Activated CD8-positive, alpha-beta T cell treated with anti-CD3 and anti-CD28 coated beads for 36 hours (primary cell): ENCODE results near the gene IGSF8. TPM values are rescaled to one million over a fixed set of nuclear protein-coding genes. Genes with fewer than 3 reads are reported as not detected.

ENCODE experiments used
- ATAC-seq: fragments of 200-7000 bp; cut with Tn5 transposase; one replicate; pipeline ENCODE4 v1.10.0; 2021; ENCODE audit warnings: mild to moderate bottlenecking, moderate library complexity
- CTCF ChIA-PET: fragments of 350-600 bp; sonication (Branson Sonifier 250); formaldehyde crosslinking; loops from one replicate; lab custom pipeline; 2021; ENCODE audit warnings: antibody characterized with exemption; lab: Charles Lee
- POLR2A ChIA-PET: fragments of 350-600 bp; sonication (Branson Sonifier 250); formaldehyde crosslinking; loops from one replicate; lab custom pipeline; 2021; ENCODE audit warnings: antibody characterized with exemption; lab: Charles Lee
- DNase-seq: peaks from one replicate; pipeline ENCODE4 v3.0.0-alpha.2; 2020
- H3K27ac Mint-ChIP-seq: one replicate; pipeline ENCODE4 v1.8.0; 2021; ENCODE audit warnings: mild to moderate bottlenecking, mixed read lengths
- H3K27me3 Mint-ChIP-seq: one replicate; pipeline ENCODE4 v1.8.0; 2021; ENCODE audit warnings: mixed read lengths
- H3K36me3 Mint-ChIP-seq: one replicate; pipeline ENCODE4 v1.8.0; 2021; ENCODE audit warnings: low read depth, mixed read lengths
- H3K4me1 Mint-ChIP-seq: one replicate; pipeline ENCODE4 v1.8.0; 2021; ENCODE audit warnings: low read depth, mixed read lengths
- H3K4me3 Mint-ChIP-seq: one replicate; pipeline ENCODE4 v1.8.0; 2021; ENCODE audit warnings: mild to moderate bottlenecking, moderate library complexity, mixed read lengths
- H3K9me3 Mint-ChIP-seq: one replicate; pipeline ENCODE4 v1.8.0; 2021; ENCODE audit warnings: mixed read lengths
- intact Hi-C: fragments of 100-400 bp; cut with micrococcal nuclease; formaldehyde crosslinking; loops from one replicate; pipeline ENCODE4 v1.10.0; 2022
- total RNA-seq, 2 experiments: library from RNA; stranded (reverse); gene quantifications; one replicate each; pipeline ENCODE4 v1.2.3, GENCODE V29; 2021
- TF ChIP-seq, protein P1 (sequence below): fragments of 200-600 bp; IDR thresholded peaks from one replicate; pipeline ENCODE4 v1.8.0; 2022; ENCODE audit warnings: antibody characterized with exemption, mild to moderate bottlenecking

The IGSF8 gene
- total RNA-seq, 2 experiments from 2014 or later, result 48.0 to 49.5 TPM

DNA sequence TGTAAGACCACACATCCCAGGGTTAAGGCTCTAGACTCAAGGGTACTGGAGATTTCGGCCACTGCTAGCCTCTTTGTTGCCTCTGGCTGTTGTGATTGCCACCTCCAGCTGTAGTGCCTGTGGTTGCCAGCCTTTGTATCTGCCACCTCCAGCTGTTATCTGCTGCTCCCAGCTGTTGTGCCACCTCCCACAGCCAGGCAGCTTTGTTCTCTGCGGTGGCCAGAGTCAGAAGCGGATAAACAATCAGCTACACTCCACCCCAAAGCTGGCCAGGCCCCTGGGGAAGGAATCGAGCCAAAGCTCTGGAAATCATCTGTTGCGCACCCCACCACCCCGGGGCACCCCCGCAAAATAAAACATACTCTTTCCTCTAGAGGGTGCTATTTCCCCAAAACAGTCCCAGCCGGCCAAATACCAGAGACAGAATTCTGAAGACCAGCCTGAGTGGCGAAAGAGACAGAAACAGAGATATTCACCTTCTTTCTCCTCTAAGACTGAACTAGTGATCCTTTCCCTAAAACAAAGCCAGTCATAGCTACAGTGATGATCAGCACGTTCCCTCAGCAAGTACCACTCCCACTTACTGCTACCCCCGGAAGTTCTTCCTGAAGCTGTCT lies 51.8 kb downstream of the IGSF8 start:
- H3K4me1 Mint-ChIP-seq, result peaks cover 12% of the 10 kb centered on the region
- H3K27ac Mint-ChIP-seq, result peak overlapping the region; percentile 81
- peak; percentile 54 for DNase-seq
- no peaks in the 10 kb centered on the region for H3K9me3 Mint-ChIP-seq
- POLR2A ChIA-PET, result interaction anchor here (0.5 to 2.0 kb wide), 8 partner anchors 15 to 355 kb away, joined by 3 to 11 read pairs (median 3); partner anchors contain the start of genes IGSF8, KCNJ10 and PIGM
- CTCF ChIA-PET, result interaction anchor here (0.6 to 21.6 kb wide), 39 partner anchors 9 to 333 kb away, joined by 3 to 693 read pairs (median 4); partner anchors contain the start of genes IGSF8, KCNJ10, KCNJ9 and PIGM
- intact Hi-C loops, result no loop called here
- peak; percentile 87 for ATAC-seq
- H3K27me3 Mint-ChIP-seq, result peaks cover 12% of the 10 kb centered on the region
- no peaks in the 10 kb centered on the region for H3K36me3 Mint-ChIP-seq
- peak overlapping the region; percentile 70 for H3K4me3 Mint-ChIP-seq
- TF ChIP-seq, protein P1, sequence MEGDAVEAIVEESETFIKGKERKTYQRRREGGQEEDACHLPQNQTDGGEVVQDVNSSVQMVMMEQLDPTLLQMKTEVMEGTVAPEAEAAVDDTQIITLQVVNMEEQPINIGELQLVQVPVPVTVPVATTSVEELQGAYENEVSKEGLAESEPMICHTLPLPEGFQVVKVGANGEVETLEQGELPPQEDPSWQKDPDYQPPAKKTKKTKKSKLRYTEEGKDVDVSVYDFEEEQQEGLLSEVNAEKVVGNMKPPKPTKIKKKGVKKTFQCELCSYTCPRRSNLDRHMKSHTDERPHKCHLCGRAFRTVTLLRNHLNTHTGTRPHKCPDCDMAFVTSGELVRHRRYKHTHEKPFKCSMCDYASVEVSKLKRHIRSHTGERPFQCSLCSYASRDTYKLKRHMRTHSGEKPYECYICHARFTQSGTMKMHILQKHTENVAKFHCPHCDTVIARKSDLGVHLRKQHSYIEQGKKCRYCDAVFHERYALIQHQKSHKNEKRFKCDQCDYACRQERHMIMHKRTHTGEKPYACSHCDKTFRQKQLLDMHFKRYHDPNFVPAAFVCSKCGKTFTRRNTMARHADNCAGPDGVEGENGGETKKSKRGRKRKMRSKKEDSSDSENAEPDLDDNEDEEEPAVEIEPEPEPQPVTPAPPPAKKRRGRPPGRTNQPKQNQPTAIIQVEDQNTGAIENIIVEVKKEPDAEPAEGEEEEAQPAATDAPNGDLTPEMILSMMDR, result peak; percentile 91

DNA sequence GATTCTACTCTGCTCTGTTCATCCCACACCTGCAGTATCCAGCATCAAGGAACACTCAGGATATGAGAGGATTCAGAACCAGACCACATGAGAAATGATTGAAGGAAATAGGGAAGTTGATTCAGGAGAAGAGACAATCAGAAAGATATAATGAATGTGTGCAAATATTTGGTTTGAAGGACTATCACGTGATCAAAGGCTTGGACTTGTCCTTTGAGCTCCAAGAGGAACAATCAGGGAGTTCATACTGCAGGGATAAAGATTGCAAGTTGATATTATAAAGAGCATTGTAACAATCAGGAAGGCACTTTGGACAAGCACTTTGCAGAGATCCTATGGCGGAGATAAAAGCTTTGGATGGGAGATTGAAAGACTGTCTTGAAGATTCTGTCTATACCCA lies 52.8 kb downstream of the IGSF8 start:
- TF ChIP-seq, protein P1, result no peak
- no peak for ATAC-seq
- no peak for DNase-seq
- POLR2A ChIA-PET, result interaction anchor here (0.8 to 2.0 kb wide), 9 partner anchors 13 to 52 kb away, joined by 3 to 11 read pairs (median 3); partner anchors contain the start of genes IGSF8, KCNJ10, KCNJ9 and PIGM
- H3K36me3 Mint-ChIP-seq, result no peaks in the 10 kb centered on the region
- peaks cover 12% of the 10 kb centered on the region for H3K4me1 Mint-ChIP-seq
- CTCF ChIA-PET, result interaction anchor here (0.5 to 21.6 kb wide), 25 partner anchors 9 to 472 kb away, joined by 3 to 693 read pairs (median 5); partner anchors contain the start of genes IGSF8, KCNJ10, KCNJ9 and PIGM
- no peak overlapping the region for H3K4me3 Mint-ChIP-seq
- peaks cover 12% of the 10 kb centered on the region for H3K27me3 Mint-ChIP-seq
- H3K9me3 Mint-ChIP-seq, result no peaks in the 10 kb centered on the region
- intact Hi-C loops, result no loop called here
- no peak overlapping the region for H3K27ac Mint-ChIP-seq

DNA sequence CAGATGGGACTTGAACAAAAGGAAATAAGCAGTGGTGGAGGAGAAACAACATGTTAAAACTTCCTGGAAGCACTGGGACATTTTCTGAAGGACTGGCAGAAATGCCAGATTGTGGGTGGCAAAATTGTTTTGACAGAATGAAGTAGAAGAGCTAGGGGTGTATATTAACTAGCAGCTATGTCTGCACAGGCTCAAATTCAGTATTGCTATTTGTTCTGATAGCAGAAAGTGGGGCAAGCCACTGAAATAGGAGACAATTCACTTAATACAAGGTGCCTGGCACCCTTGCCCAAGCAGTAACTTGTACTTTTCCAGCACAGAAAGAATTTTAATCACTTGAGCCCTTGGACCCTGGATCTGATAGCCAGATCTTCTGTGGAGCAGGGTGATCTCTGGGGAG lies 54.9 kb downstream of the IGSF8 start:
- H3K9me3 Mint-ChIP-seq, result no peaks in the 10 kb centered on the region
- no peak overlapping the region for H3K27ac Mint-ChIP-seq
- peaks cover 9% of the 10 kb centered on the region for H3K27me3 Mint-ChIP-seq
- DNase-seq, result no peak
- TF ChIP-seq, protein P1, result no peak
- intact Hi-C loops, result no loop called here
- POLR2A ChIA-PET, result no interaction called here
- no peaks in the 10 kb centered on the region for H3K36me3 Mint-ChIP-seq
- no peak overlapping the region for H3K4me3 Mint-ChIP-seq
- CTCF ChIA-PET, result interaction anchor here (1.2 to 21.6 kb wide), 3 partner anchors 13 to 37 kb away, joined by 3 to 693 read pairs (median 8); partner anchors contain the start of genes KCNJ10 and KCNJ9
- H3K4me1 Mint-ChIP-seq, result peaks cover 12% of the 10 kb centered on the region
- ATAC-seq, result no peak

Other genes with a start within 250 kb of the IGSF8 start
- gene VSIG8, start 236.0 kb downstream of the IGSF8 start, total RNA-seq, result not detected
- 1 to 10 TPM; 1.3 to 1.4 TPM for gene CFAP45, start 198.5 kb downstream of the IGSF8 start, total RNA-seq
- 100 to 1,000 TPM; 475 to 482 TPM for gene TAGLN2, start 173.1 kb downstream of the IGSF8 start, total RNA-seq
- gene IGSF9, start 153.0 kb downstream of the IGSF8 start, total RNA-seq, result under 1 TPM in 1 of 2 experiments, not detected in 1; 0.07 TPM
- not detected for gene SLAMF9, start 144.4 kb downstream of the IGSF8 start, total RNA-seq
- 1 to 10 TPM; 3.9 to 4.0 TPM for gene PIGM, start 66.6 kb downstream of the IGSF8 start, total RNA-seq
- under 1 TPM; 0.14 to 0.29 TPM for gene KCNJ10, start 28.5 kb downstream of the IGSF8 start, total RNA-seq
- gene KCNJ9, start 17.1 kb downstream of the IGSF8 start, total RNA-seq, result not detected
- gene ATP1A2, start 17.1 kb upstream of the IGSF8 start, total RNA-seq, result not detected
- not detected for gene ATP1A4, start 53.0 kb upstream of the IGSF8 start, total RNA-seq
- not detected for gene CASQ1, start 92.0 kb upstream of the IGSF8 start, total RNA-seq
- gene PEA15, start 106.8 kb upstream of the IGSF8 start, total RNA-seq, result 10 to 100 TPM; 31.8 to 34.1 TPM
- 100 to 1,000 TPM; 116 TPM for gene DCAF8, start 163.9 kb upstream of the IGSF8 start, total RNA-seq
- gene PEX19, start 186.5 kb upstream of the IGSF8 start, total RNA-seq, result 10 to 100 TPM; 52.9 to 56.9 TPM
- 100 to 1,000 TPM; 117 to 118 TPM for gene COPA, start 244.6 kb upstream of the IGSF8 start, total RNA-seq
- 10 to 100 TPM; 36.6 to 38.0 TPM for gene NCSTN, start 244.8 kb upstream of the IGSF8 start, total RNA-seq